ENCODE measurements around the gene IFITM2.

Gene IFITM2

DNA sequence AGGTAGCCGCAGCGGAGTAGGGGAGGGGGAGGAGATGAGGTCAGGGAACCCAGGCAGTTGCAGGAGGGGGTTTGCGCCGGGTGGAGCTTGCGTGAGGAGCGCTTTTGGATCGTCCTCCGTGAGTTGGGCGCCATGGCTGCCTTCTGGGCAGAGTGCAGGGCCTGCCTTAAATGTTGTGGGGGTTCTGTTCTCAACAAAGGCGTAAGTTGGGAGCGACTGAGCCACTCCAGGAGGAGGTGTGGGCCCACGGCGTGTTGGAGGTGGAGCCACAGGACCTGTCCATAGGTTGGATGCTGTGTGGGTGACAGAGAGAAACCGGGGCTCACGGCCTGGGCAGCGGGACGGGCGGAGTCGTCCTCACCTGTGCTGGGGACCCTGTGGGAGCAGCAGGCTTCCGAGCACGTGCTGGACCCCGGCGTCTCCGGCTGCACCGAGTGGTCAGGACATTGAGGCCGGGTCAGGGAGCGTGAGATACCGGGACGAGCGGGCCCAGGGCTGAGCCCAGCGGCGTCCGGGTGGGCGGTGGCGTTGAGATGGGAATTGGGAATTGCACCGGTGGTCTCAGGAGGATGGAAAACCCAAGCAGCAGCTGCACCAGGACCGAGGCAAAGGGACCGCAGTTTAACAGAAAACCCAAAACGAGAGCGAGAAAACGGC, 19.7 kb upstream of the IFITM2 start:
- Histone ChIP-seq H3K9me3 (ENCODE audit: insufficient read depth, low read depth, low read length) (no peaks in the 10 kb centered on the region), H3K4me1 (ENCODE audit: insufficient read depth, low read length, poor library complexity, severe bottlenecking) (peaks cover 40% of the 10 kb centered on the region), H3F3A (ENCODE audit: low read depth) (no peaks in the 10 kb centered on the region), H3K9ac (ENCODE audit: low read depth, low read length, poor library complexity, severe bottlenecking) (peak overlapping the region; percentile 93), H3K4me2 (ENCODE audit: low read depth, low read length, poor library complexity, severe bottlenecking) (peak overlapping the region; percentile 97), H3K27me3 (ENCODE audit: insufficient read depth, low read length, poor library complexity, severe bottlenecking) (no peaks in the 10 kb centered on the region), H2AFZ (ENCODE audit: low read length) (peak overlapping the region; percentile 82), H3K4me3 (ENCODE audit: low read length, poor library complexity, severe bottlenecking) (peak overlapping the region; percentile 93), H3K36me3 (ENCODE audit: insufficient read depth, low read length) (no peaks in the 10 kb centered on the region), H3K9me2 (replicated peaks; ENCODE audit: low read depth, low read length) (no peaks in the 10 kb centered on the region), H4K20me1 (ENCODE audit: insufficient read depth, low read length, poor library complexity, severe bottlenecking) (peaks cover 3% of the 10 kb centered on the region), H3K79me2 (ENCODE audit: insufficient read depth, low read length) (peaks cover 37% of the 10 kb centered on the region; the same call in 1 of the 2 replicates)
- TF ChIP-seq, protein P1, sequence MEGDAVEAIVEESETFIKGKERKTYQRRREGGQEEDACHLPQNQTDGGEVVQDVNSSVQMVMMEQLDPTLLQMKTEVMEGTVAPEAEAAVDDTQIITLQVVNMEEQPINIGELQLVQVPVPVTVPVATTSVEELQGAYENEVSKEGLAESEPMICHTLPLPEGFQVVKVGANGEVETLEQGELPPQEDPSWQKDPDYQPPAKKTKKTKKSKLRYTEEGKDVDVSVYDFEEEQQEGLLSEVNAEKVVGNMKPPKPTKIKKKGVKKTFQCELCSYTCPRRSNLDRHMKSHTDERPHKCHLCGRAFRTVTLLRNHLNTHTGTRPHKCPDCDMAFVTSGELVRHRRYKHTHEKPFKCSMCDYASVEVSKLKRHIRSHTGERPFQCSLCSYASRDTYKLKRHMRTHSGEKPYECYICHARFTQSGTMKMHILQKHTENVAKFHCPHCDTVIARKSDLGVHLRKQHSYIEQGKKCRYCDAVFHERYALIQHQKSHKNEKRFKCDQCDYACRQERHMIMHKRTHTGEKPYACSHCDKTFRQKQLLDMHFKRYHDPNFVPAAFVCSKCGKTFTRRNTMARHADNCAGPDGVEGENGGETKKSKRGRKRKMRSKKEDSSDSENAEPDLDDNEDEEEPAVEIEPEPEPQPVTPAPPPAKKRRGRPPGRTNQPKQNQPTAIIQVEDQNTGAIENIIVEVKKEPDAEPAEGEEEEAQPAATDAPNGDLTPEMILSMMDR (conservative IDR thresholded peaks at IDR 0.05; ENCODE audit: low read length): no peak
- TF ChIP-seq EZH2phosphoT487 (IDR thresholded peaks at IDR 0.05; ENCODE audit: borderline replicate concordance): no peak

DNA sequence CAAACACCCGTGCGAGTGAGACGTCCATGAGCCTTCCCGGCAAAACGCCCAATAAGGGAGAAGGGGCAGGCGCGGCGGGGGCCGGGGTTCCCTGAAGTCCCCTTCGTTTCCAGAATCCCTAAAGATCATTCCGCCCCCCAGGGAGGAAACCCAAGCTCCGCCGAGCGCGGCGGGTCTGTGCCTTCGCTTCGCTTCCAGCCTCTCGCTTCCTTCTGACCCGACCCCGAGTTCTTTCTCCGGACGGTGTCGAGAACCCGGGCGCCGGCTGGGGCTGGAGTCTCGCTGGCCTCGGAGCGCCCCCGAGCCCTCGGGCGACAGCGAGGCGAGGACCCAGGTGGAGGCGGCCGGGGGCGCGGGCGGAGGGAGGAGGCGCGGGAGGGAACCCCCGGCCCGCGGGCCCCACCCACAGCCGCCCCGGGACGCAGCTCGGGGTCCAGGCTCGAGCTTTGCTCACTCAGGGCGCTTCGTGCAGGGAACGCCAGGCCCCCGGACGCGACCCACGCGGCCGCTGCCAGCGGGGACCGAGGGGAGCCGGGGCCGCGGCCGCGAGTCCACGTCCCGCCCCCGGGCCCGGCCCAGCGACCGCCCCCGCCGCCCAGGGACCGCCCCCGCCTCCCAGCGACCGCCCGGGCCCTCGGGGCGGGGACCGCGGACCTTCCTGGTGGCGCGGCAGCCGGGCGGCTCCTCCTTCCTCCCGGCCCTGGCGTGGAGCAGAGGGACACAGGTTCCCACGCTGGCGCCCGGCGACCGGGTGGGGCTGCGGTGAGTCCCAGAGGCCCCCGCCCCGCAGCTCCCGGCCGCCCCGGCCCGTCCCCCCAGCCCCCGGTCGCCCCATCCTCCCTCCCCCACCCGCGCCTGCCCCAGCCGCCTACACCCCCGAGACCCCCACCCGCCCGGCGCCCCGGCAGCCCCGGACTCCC, 18.9 kb upstream of the IFITM2 start, which contains the start of gene PGGHG:
PGGHG (plus strand) TSS at position 649 of the 920 bp plus-strand sequence. CDS start 691 bp downstream, outside the sequence.
- H3K9ac ChIP-seq (ENCODE audit: low read depth, low read length, poor library complexity, severe bottlenecking): peak within 1 kb of the TSS; percentile 93
- peaks cover 40% of the 10 kb centered on the region for H3K4me1 ChIP-seq (ENCODE audit: insufficient read depth, low read length, poor library complexity, severe bottlenecking)
- peak within 1 kb of the TSS; percentile 98 for H3K4me2 ChIP-seq (ENCODE audit: low read depth, low read length, poor library complexity, severe bottlenecking)
- H4K20me1 ChIP-seq (ENCODE audit: insufficient read depth, low read length, poor library complexity, severe bottlenecking): peaks cover 3% of the 10 kb centered on the region
- no peaks in the 10 kb centered on the region for H3F3A ChIP-seq (ENCODE audit: low read depth)
- H3K9me3 ChIP-seq (ENCODE audit: insufficient read depth, low read depth, low read length): no peaks in the 10 kb centered on the region
- peak within 1 kb of the TSS; percentile 82 for H2AFZ ChIP-seq (ENCODE audit: low read length)
- H3K27me3 ChIP-seq (ENCODE audit: insufficient read depth, low read length, poor library complexity, severe bottlenecking): no peaks in the 10 kb centered on the region
- H3K79me2 ChIP-seq (ENCODE audit: insufficient read depth, low read length): peaks cover 37% of the 10 kb centered on the region; the same call in 1 of the 2 replicates
- no peaks in the 10 kb centered on the region; the same call in 1 of the 2 replicates for H3K36me3 ChIP-seq (ENCODE audit: insufficient read depth, low read length)
- H3K4me3 ChIP-seq (ENCODE audit: low read length, poor library complexity, severe bottlenecking): peak within 1 kb of the TSS; percentile 93
- TF ChIP-seq EZH2phosphoT487 (IDR thresholded peaks at IDR 0.05; ENCODE audit: borderline replicate concordance): no peak
- TF ChIP-seq, protein P1 (conservative IDR thresholded peaks at IDR 0.05; ENCODE audit: low read length): no peak
- H3K9me2 ChIP-seq (replicated peaks; ENCODE audit: low read depth, low read length): no peaks in the 10 kb centered on the region

DNA sequence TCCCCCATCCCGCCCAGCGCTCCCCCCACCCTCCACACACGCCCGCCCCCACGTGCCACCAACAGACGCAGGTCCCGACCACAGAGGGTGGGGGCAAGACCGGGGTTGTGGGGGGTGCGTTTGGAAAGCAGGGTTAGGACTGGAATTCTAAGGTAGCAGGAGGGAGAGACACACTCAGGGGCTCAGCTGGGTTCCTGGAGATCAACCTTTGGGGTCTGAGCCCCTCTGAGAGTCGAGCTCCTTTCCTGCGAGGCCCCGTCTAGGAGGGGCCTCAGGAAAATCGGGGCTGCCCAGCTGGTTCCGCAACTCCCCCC, 18.3 kb upstream of the IFITM2 start:
- H3K36me3 ChIP-seq (ENCODE audit: insufficient read depth, low read length): no peaks in the 10 kb centered on the region; the same call in 1 of the 2 replicates
- no peaks in the 10 kb centered on the region for H3K27me3 ChIP-seq (ENCODE audit: insufficient read depth, low read length, poor library complexity, severe bottlenecking)
- TF ChIP-seq, protein P1 (conservative IDR thresholded peaks at IDR 0.05; ENCODE audit: low read length): no peak
- H3K4me2 ChIP-seq (ENCODE audit: low read depth, low read length, poor library complexity, severe bottlenecking): peak overlapping the region; percentile 98
- H3K9me2 ChIP-seq (replicated peaks; ENCODE audit: low read depth, low read length): no peaks in the 10 kb centered on the region
- H4K20me1 ChIP-seq (ENCODE audit: insufficient read depth, low read length, poor library complexity, severe bottlenecking): peaks cover 3% of the 10 kb centered on the region
- H3K9ac ChIP-seq (ENCODE audit: low read depth, low read length, poor library complexity, severe bottlenecking): peak overlapping the region; percentile 76
- H3F3A ChIP-seq (ENCODE audit: low read depth): no peaks in the 10 kb centered on the region
- H3K4me1 ChIP-seq (ENCODE audit: insufficient read depth, low read length, poor library complexity, severe bottlenecking): peaks cover 40% of the 10 kb centered on the region
- no peaks in the 10 kb centered on the region for H3K9me3 ChIP-seq (ENCODE audit: insufficient read depth, low read depth, low read length)
- peak overlapping the region; percentile 93 for H3K4me3 ChIP-seq (ENCODE audit: low read length, poor library complexity, severe bottlenecking)
- peaks cover 37% of the 10 kb centered on the region; the same call in 1 of the 2 replicates for H3K79me2 ChIP-seq (ENCODE audit: insufficient read depth, low read length)
- H2AFZ ChIP-seq (ENCODE audit: low read length): no peak overlapping the region
